A549 (cell line): Measurements from ENCODE around the gene XYLT1. TPM values are rescaled to one million over a fixed set of nuclear protein-coding genes. Genes with fewer than 3 reads are reported as not detected.

Experiments used
- ATAC-seq, 2 experiments: fragments of 200-7000 bp in 1 of 2; fragments of >200 bp in 1 of 2; cut with Nextera tagmentation in 1 of 2; cut with Tn5 transposase in 1 of 2; 3 replicates each; pipeline versions ENCODE4 v1.8.0 to v1.9.1; 2018 to 2020; ENCODE audit warnings: mild to moderate bottlenecking in 1 of 2, moderate library complexity in 1 of 2
- CTCF ChIA-PET: fragments of 300-600 bp; sonication (Branson Sonifier 250); formaldehyde crosslinking; extraction: SDS; loops from one replicate; lab custom pipeline; 2021; ENCODE audit warnings: antibody characterized with exemption, inconsistent platforms; lab: Yijun Ruan, JAX
- POLR2A ChIA-PET: fragments of 350-600 bp; formaldehyde crosslinking; extraction: SDS; loops from one replicate; lab custom pipeline; 2021; ENCODE audit warnings: antibody characterized with exemption, inconsistent platforms; lab: Yijun Ruan, JAX
- DNase-seq, 2 experiments: peaks; one replicate each; pipeline versions ENCODE4 v3.0.0 to v3.0.0-alpha.2; 2011 to 2016; ENCODE audit warnings: low read depth in 1 of 2, low spot score in 1 of 2
- FAIRE-seq: peaks from 2 replicates; lab custom pipeline; 2011; peaks lifted over from hg19 to GRCh38; lab: Jason Lieb, UNC
- H3K27ac ChIP-seq, 2 experiments: fragments of >200 bp; sonication (Bioruptor Twin); formaldehyde crosslinking; 3 replicates each; pipeline ENCODE4 v1.5.1; 2016 to 2017
- H3K4me1 ChIP-seq: fragments of >200 bp; sonication (Bioruptor Twin); formaldehyde crosslinking; 3 replicates; pipeline ENCODE4 v1.6.1; 2016
- H3K4me2 ChIP-seq: fragments of >200 bp; sonication (Bioruptor Twin); formaldehyde crosslinking; 3 replicates; pipeline ENCODE4 v1.6.1; 2016
- H3K4me3 ChIP-seq: fragments of >200 bp; sonication (Bioruptor Twin); formaldehyde crosslinking; 3 replicates; pipeline ENCODE4 v1.5.1; 2016
- H3K9me3 ChIP-seq: fragments of >200 bp; sonication (Bioruptor Twin); formaldehyde crosslinking; 3 replicates; pipeline ENCODE4 v1.6.1; 2016
- BHLHE40 ChIP-seq: IDR thresholded peaks from 2 replicates; pipeline ENCODE4 v1.6.1; 2012; ENCODE audit warnings: low read depth, low read length, inconsistent platforms
- CBX8 ChIP-seq: fragments of 200-600 bp; sonication (generic); IDR thresholded peaks from 2 replicates; pipeline ENCODE4 v1.6.1; 2016
- CHD2 ChIP-seq: fragments of 150-350 bp; IDR thresholded peaks from 2 replicates; pipeline ENCODE4 v1.6.1; 2014; ENCODE audit warnings: low read length; ENCODE audit not compliant: partially characterized antibody
- EP300 ChIP-seq, 2 experiments: fragments of >200 bp; sonication (Bioruptor Twin); formaldehyde crosslinking; IDR thresholded peaks; 2 replicates in 1 of 2; 3 replicates in 1 of 2; pipeline ENCODE4 v1.6.1; 2016 to 2017
- FOSB ChIP-seq: fragments of 250-450 bp; sonication (Bioruptor Pico); IDR thresholded peaks from 2 replicates; pipeline ENCODE4 v1.5.0; 2020; ENCODE audit warnings: mild to moderate bottlenecking, moderate library complexity
- FOSL2 ChIP-seq, 2 experiments: fragments of 450-650 bp in 1 of 2; fragments of >200 bp in 1 of 2; sonication (Bioruptor Twin) in 1 of 2; formaldehyde crosslinking; IDR thresholded peaks; 2 replicates each; pipeline versions ENCODE4 v1.5.0 to v1.6.1; 2016 to 2020; ENCODE audit warnings: mild to moderate bottlenecking in 1 of 2, moderate library complexity in 1 of 2
- HDAC2 ChIP-seq: fragments of 200-600 bp; sonication (generic); IDR thresholded peaks from 2 replicates; pipeline ENCODE4 v1.6.1; 2016
- JUNB ChIP-seq: fragments of >200 bp; sonication (Bioruptor Twin); formaldehyde crosslinking; IDR thresholded peaks from 2 replicates; pipeline ENCODE4 v1.6.1; 2016
- KDM5A ChIP-seq: fragments of 200-600 bp; sonication (generic); IDR thresholded peaks from 2 replicates; pipeline ENCODE4 v1.6.1; 2016; ENCODE audit warnings: antibody characterized with exemption, mild to moderate bottlenecking
- PHF8 ChIP-seq: fragments of 200-600 bp; sonication (generic); IDR thresholded peaks from 2 replicates; pipeline ENCODE4 v1.6.1; 2016; ENCODE audit warnings: low read depth, mild to moderate bottlenecking, antibody characterized with exemption, moderate library complexity, borderline replicate concordance
- RARB ChIP-seq: fragments of 250-450 bp; sonication (Bioruptor Pico); IDR thresholded peaks from 2 replicates; pipeline ENCODE4 v1.8.0; 2021; ENCODE audit warnings: mild to moderate bottlenecking, moderate library complexity
- RCOR1 ChIP-seq: fragments of 150-350 bp; IDR thresholded peaks from 2 replicates; pipeline ENCODE4 v1.6.1; 2014; ENCODE audit warnings: antibody characterized with exemption, low read length, low read depth
- RFX5 ChIP-seq: fragments of 450-650 bp; IDR thresholded peaks from 2 replicates; pipeline ENCODE4 v1.7.1; 2014; ENCODE audit warnings: antibody characterized with exemption, mild to moderate bottlenecking, moderate library complexity
- SMC3 ChIP-seq: fragments of >200 bp; sonication (Bioruptor Twin); formaldehyde crosslinking; IDR thresholded peaks from 3 replicates; pipeline ENCODE4 v1.6.1; 2018; ENCODE audit warnings: inconsistent platforms
- TP53 ChIP-seq: fragments of 250-450 bp; sonication (Bioruptor Pico); IDR thresholded peaks from 2 replicates; pipeline ENCODE4 v1.5.0; 2021; ENCODE audit warnings: mild to moderate bottlenecking, moderate library complexity
- ZSCAN20 ChIP-seq: fragments of 250-450 bp; sonication (Bioruptor Pico); IDR thresholded peaks from 2 replicates; pipeline ENCODE4 v1.8.0; 2022; ENCODE audit warnings: mild to moderate bottlenecking, moderate library complexity
- WGBS: methylation state at CpG from one replicate; pipeline ENCODE4 v1.1.6; 2017; ENCODE audit errors: missing lambda C conversion rate; 5-methylcytosine and 5-hydroxymethylcytosine counted together
- polyA plus RNA-seq, 4 experiments: library from polyadenylated mRNA; depleted of rRNA in 3 of 4; stranded (reverse); fragments of >200 nt; fragmentation: RNase III in 1 of 4; extraction: RNeasy Plus Mini Kit Qiagen cat#74134 plus additional on column Dnase treatment in 1 of 4; gene quantifications; 2 replicates in 3 of 4; 3 replicates in 1 of 4; pipeline ENCODE4 v1.2.3, GENCODE V29; 2011 to 2017
- TF ChIP-seq, protein P1 (sequence below): fragments of 450-650 bp; IDR thresholded peaks from 2 replicates; pipeline ENCODE4 v1.6.1; 2014; ENCODE audit warnings: antibody characterized with exemption
- TF ChIP-seq, protein P2 (sequence below): fragments of 150-350 bp; IDR thresholded peaks from 2 replicates; pipeline ENCODE4 v1.6.1; 2014; ENCODE audit warnings: low read depth, mild to moderate bottlenecking, low read length
- TF ChIP-seq, protein P3 (sequence below): fragments of >200 bp; sonication (Bioruptor Twin); formaldehyde crosslinking; IDR thresholded peaks from 3 replicates; pipeline ENCODE4 v1.5.1; 2016
- TF ChIP-seq, protein P4 (sequence below): fragments of 250-450 bp; sonication (Bioruptor Pico); IDR thresholded peaks from 2 replicates; pipeline ENCODE4 v1.5.0; 2021; ENCODE audit warnings: mild to moderate bottlenecking, moderate library complexity, borderline replicate concordance

XYLT1 gene
- polyA plus RNA-seq, 2 of the 4 experiments (the other 2 are of a cell fraction): 0.78 to 0.88 TPM

DNA sequence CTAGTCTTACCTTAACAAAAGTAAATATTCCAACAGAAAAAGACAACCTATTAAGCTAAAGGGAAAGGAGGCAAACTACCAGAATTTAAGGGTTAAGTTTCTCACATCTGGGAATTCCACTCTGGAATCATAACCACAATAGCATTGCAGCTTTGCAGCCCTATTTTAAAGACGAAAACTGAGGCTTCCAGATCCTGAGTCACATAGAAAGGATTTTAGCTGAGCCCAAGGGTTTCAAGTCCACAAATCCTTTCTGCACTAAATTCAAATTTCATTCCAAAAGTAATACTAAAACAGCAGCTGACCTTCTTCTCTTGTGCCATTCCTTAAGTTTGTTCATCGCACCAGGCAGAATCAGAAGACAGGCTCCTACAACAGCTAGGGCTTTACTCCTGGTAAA lies 17.8 kb downstream of the XYLT1 start:
- WGBS: 46% methylated on average over 2 of the region's 2 CpGs
- CTCF ChIA-PET: no interaction called here
- TF ChIP-seq, protein P1, sequence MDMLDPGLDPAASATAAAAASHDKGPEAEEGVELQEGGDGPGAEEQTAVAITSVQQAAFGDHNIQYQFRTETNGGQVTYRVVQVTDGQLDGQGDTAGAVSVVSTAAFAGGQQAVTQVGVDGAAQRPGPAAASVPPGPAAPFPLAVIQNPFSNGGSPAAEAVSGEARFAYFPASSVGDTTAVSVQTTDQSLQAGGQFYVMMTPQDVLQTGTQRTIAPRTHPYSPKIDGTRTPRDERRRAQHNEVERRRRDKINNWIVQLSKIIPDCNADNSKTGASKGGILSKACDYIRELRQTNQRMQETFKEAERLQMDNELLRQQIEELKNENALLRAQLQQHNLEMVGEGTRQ: no peak
- TF ChIP-seq BHLHE40 (no peak), KDM5A (no peak), SMC3 (no peak), PHF8 (no peak), RFX5 (no peak), ZSCAN20 (CRISPR knock-in tag) (no peak), RCOR1 (no peak)
- TF ChIP-seq, all 56 proteins: peak for 0
- no peaks in the 10 kb centered on the region for H3K9me3 ChIP-seq
- no peak for ATAC-seq
- no peak overlapping the region for H3K4me2 ChIP-seq
- H3K4me1 ChIP-seq: no peaks in the 10 kb centered on the region
- POLR2A ChIA-PET: no interaction called here
- H3K4me3 ChIP-seq: no peak overlapping the region
- H3K27ac ChIP-seq: no peak overlapping the region
- FAIRE-seq: no peak
- DNase-seq: no peak

DNA sequence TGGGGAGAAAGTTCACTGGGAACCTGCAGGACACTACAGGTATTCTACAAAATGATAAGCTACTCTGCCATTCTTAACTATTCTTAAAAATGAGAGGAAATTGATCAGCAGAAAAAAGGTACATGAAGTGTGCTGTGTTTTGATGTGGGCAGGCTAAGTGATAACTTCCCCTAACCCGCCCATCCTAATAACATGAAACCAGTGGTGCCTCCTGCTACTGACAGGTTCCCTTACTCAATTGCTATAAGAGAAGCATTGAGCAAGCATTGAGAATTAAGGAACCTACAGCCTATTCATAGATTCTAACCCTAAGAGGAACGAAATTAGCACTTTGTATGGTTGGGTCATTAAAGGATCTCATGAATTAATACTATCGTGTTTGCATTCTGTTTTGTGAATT lies 18.9 kb downstream of the XYLT1 start:
- CTCF ChIA-PET: no interaction called here
- no peak overlapping the region for H3K4me2 ChIP-seq
- POLR2A ChIA-PET: no interaction called here
- TF ChIP-seq TP53 (CRISPR knock-in tag) (no peak), FOSB (CRISPR knock-in tag) (no peak), JUNB (no peak), BHLHE40 (no peak), CBX8 (no peak), FOSL2 (IDR thresholded peaks at IDR 0.05) (no peak), FOSL2 (CRISPR knock-in tag; IDR thresholded peaks at IDR 0.05) (no peak), EP300 (IDR thresholded peaks at IDR 0.05) (no peak), HDAC2 (no peak), CHD2 (no peak), RARB (CRISPR knock-in tag) (no peak)
- TF ChIP-seq, protein P2, sequence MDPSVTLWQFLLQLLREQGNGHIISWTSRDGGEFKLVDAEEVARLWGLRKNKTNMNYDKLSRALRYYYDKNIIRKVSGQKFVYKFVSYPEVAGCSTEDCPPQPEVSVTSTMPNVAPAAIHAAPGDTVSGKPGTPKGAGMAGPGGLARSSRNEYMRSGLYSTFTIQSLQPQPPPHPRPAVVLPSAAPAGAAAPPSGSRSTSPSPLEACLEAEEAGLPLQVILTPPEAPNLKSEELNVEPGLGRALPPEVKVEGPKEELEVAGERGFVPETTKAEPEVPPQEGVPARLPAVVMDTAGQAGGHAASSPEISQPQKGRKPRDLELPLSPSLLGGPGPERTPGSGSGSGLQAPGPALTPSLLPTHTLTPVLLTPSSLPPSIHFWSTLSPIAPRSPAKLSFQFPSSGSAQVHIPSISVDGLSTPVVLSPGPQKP: no peak
- TF ChIP-seq, protein P3, sequence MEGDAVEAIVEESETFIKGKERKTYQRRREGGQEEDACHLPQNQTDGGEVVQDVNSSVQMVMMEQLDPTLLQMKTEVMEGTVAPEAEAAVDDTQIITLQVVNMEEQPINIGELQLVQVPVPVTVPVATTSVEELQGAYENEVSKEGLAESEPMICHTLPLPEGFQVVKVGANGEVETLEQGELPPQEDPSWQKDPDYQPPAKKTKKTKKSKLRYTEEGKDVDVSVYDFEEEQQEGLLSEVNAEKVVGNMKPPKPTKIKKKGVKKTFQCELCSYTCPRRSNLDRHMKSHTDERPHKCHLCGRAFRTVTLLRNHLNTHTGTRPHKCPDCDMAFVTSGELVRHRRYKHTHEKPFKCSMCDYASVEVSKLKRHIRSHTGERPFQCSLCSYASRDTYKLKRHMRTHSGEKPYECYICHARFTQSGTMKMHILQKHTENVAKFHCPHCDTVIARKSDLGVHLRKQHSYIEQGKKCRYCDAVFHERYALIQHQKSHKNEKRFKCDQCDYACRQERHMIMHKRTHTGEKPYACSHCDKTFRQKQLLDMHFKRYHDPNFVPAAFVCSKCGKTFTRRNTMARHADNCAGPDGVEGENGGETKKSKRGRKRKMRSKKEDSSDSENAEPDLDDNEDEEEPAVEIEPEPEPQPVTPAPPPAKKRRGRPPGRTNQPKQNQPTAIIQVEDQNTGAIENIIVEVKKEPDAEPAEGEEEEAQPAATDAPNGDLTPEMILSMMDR: no peak
- TF ChIP-seq, protein P4, sequence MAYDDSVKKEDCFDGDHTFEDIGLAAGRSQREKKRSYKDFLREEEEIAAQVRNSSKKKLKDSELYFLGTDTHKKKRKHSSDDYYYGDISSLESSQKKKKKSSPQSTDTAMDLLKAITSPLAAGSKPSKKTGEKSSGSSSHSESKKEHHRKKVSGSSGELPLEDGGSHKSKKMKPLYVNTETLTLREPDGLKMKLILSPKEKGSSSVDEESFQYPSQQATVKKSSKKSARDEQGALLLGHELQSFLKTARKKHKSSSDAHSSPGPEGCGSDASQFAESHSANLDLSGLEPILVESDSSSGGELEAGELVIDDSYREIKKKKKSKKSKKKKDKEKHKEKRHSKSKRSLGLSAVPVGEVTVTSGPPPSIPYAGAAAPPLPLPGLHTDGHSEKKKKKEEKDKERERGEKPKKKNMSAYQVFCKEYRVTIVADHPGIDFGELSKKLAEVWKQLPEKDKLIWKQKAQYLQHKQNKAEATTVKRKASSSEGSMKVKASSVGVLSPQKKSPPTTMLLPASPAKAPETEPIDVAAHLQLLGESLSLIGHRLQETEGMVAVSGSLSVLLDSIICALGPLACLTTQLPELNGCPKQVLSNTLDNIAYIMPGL (CRISPR knock-in tag): no peak
- TF ChIP-seq, all 56 proteins: peak for 0
- H3K9me3 ChIP-seq: no peaks in the 10 kb centered on the region
- H3K4me3 ChIP-seq: no peak overlapping the region
- ATAC-seq (no peak), FAIRE-seq (no peak), DNase-seq (no peak)
- WGBS: 15% methylated on average over 3 of the region's 3 CpGs
- H3K27ac ChIP-seq: no peak overlapping the region
- no peaks in the 10 kb centered on the region for H3K4me1 ChIP-seq
